K562 (cell line): Measurements from ENCODE around the gene RPLP2. TPM values are rescaled to one million over a fixed set of nuclear protein-coding genes. Genes with fewer than 3 reads are reported as not detected.

Source experiments
- CBX3 ChIP-seq, 2 experiments: IDR thresholded peaks; 1 replicate in 1 of 2; 2 replicates in 1 of 2; pipeline ENCODE4 v1.6.1; 2012; ENCODE audit warnings: inconsistent platforms in 2 of 2, low read length in 2 of 2, borderline replicate concordance in 1 of 2, control low read depth in 1 of 2
- COPS2 ChIP-seq: fragments of 450-650 bp; conservative IDR thresholded peaks from 2 replicates; pipeline ENCODE4 v1.6.1; 2016; ENCODE audit warnings: mild to moderate bottlenecking, moderate library complexity
- ESRRA ChIP-seq: fragments of 450-650 bp; IDR thresholded peaks from 2 replicates; pipeline ENCODE4 v1.6.1; 2014; ENCODE audit warnings: low read depth, mild to moderate bottlenecking, moderate library complexity, borderline replicate concordance
- FOXA3 ChIP-seq, 2 experiments: fragments of 450-650 bp in 1 of 2; sonication (generic) in 1 of 2; formaldehyde crosslinking; IDR thresholded peaks in 1 of 2; conservative IDR thresholded peaks in 1 of 2; 2 replicates each; pipeline versions ENCODE4 v1.4.0 to v1.8.0; 2020 to 2022; ENCODE audit warnings: mild to moderate bottlenecking in 2 of 2, missing genetic modification reagents in 1 of 2
- HSF4 ChIP-seq: fragments of 250-450 bp; sonication (Bioruptor Pico); IDR thresholded peaks from 2 replicates; pipeline ENCODE4 v2.1.2; 2022; ENCODE audit warnings: mild to moderate bottlenecking, moderate library complexity, borderline replicate concordance
- MCM7 ChIP-seq, 2 experiments: fragments of 450-650 bp; IDR thresholded peaks; 2 replicates each; pipeline ENCODE4 v1.6.1; 2016 to 2018
- RCOR1 ChIP-seq, 2 experiments: IDR thresholded peaks; 2 replicates each; pipeline ENCODE4 v1.6.1; 2012; ENCODE audit warnings: low read depth in 2 of 2, low read length in 2 of 2, borderline replicate concordance in 1 of 2, improper control_type of control experiment in 1 of 2
- RFX5 ChIP-seq: IDR thresholded peaks from 2 replicates; pipeline ENCODE4 v1.6.1; 2011; ENCODE audit warnings: low read depth, mild to moderate bottlenecking, improper control_type of control experiment, low read length
- TAL1 ChIP-seq: fragments of 450-650 bp; IDR thresholded peaks from 2 replicates; pipeline ENCODE4 v1.6.1; 2016; ENCODE audit warnings: mild to moderate bottlenecking
- TGIF2 ChIP-seq: sonication (generic); formaldehyde crosslinking; IDR thresholded peaks from 2 replicates; pipeline ENCODE4 v1.8.1; 2022; ENCODE audit warnings: mild to moderate bottlenecking, missing genetic modification reagents, moderate library complexity
- THRB ChIP-seq: fragments of 450-650 bp; formaldehyde crosslinking; conservative IDR thresholded peaks from 2 replicates; pipeline ENCODE4 v1.4.0; 2022; ENCODE audit warnings: mild to moderate bottlenecking, missing genetic modification characterization
- ZNF146 ChIP-seq: IDR thresholded peaks from one replicate; pipeline ENCODE4 v1.6.1; 2018; ENCODE audit warnings: missing compliant biosample characterization; ENCODE audit not compliant: unreplicated experiment
- ZNF668 ChIP-seq: fragments of 250-450 bp; sonication (Bioruptor Pico); IDR thresholded peaks from 2 replicates; pipeline ENCODE4 v1.8.0; 2022; ENCODE audit warnings: mild to moderate bottlenecking, inconsistent platforms
- ZNF695 ChIP-seq: fragments of 450-650 bp; formaldehyde crosslinking; IDR thresholded peaks from 2 replicates; pipeline ENCODE4 v1.4.0; 2020; ENCODE audit warnings: mild to moderate bottlenecking, moderate library complexity
- polyA plus RNA-seq, 8 experiments: library from polyadenylated mRNA; depleted of rRNA in 4 of 8; stranded (reverse) in 5 of 8; unstranded in 3 of 8; fragments of >200 nt; fragmentation: Nextera tagmentation in 2 of 8; fragmentation: Illumina TruSeq in 1 of 8; extraction: Ambion mirVana in 2 of 8; extraction: Trizol in 1 of 8; gene quantifications; 2 replicates each; pipeline versions ENCODE4 v1.2.1 to v1.2.3, GENCODE V29; 2011 to 2014; ENCODE audit warnings: inconsistent platforms in 1 of 8, missing spikeins in 1 of 8
- total RNA-seq, 7 experiments: library from RNA; depleted of rRNA in 6 of 7; stranded (reverse); fragments of >200 nt in 6 of 7; fragmentation: Illumina TruSeq in 2 of 7; extraction: Trizol in 2 of 7; gene quantifications; 2 replicates each; pipeline versions ENCODE4 v1.2.1 to v1.2.3, GENCODE V29; 2011 to 2021; ENCODE audit warnings: low replicate concordance in 1 of 7
- TF ChIP-seq, protein P1 (sequence below): sonication (generic); formaldehyde crosslinking; IDR thresholded peaks from 2 replicates; pipeline ENCODE4 v1.8.0; 2022; ENCODE audit warnings: mild to moderate bottlenecking, missing genetic modification reagents
- TF ChIP-seq, protein P2 (sequence below): sonication (generic); formaldehyde crosslinking; IDR thresholded peaks from 2 replicates; pipeline ENCODE4 v1.8.0; 2022; ENCODE audit warnings: missing genetic modification reagents, mild to moderate bottlenecking, moderate library complexity, borderline replicate concordance
- TF ChIP-seq, protein P3 (sequence below): fragments of 450-650 bp; IDR thresholded peaks from 2 replicates; pipeline ENCODE4 v1.6.1; 2016
- TF ChIP-seq, protein P4 (sequence below): sonication (generic); formaldehyde crosslinking; IDR thresholded peaks from 2 replicates; pipeline ENCODE4 v1.8.0; 2022; ENCODE audit warnings: mild to moderate bottlenecking, missing genetic modification reagents

Gene RPLP2
- total and polyA plus RNA-seq, 9 of the 15 experiments (the other 6 are each of a cell fraction or from before 2014, with no cell fraction given) = 528 to 3,807 (median 1,633) TPM

DNA sequence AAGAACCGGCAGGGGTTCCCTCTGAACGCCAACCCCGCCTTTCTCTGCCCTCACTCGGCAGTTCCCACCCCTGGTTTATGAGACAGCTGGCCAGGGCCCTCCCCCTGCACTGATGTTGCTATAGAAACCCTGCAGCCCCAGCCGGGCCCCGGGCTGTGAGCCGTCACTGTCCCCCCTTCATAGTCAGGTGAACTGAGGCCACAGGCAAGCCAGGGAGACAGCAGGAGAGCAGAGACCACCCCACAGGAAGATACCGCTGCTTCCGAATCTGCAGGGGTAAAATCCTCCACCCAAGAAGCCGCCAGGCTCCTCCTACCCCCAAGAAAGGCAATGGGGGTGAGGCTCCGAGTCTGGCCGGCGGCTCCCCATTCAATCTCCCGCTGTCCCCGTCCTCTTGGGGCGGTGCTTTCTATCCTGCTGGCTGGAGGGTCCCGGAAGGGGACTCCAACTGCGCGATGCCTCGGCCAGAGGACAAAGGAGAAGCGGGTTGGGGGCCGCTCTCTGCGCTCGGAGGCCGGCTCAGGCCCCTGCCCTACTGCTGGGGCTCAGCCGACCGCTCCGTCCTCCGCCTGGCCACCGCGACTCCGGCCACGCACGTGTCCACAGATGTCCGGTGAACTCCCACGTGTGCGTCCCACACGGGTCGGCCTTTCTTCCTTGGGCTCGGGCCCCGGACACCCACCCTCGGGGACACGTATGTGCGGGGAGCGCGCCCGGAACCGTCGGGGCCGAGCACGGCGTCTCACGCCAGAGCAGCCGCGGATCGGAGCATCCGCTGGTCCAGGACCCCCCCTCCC lies 12.3 kb upstream of the RPLP2 start (continued):
- TF ChIP-seq THRB (CRISPR knock-in tag) = no peak
- TF ChIP-seq RFX5 = no peak
- TF ChIP-seq FOXA3 (CRISPR knock-in tag; conservative IDR thresholded peaks at IDR 0.05 in 1 of 2, IDR thresholded peaks at IDR 0.05 in 1 of 2) = peak in 1 of 2 experiments; percentile 78; a peak in 2 of 4 replicates
- no peak for TF ChIP-seq ESRRA
- TF ChIP-seq ZNF695 (CRISPR knock-in tag) = no peak
- TF ChIP-seq COPS2 = no peak
- no peak for TF ChIP-seq CBX3 (IDR thresholded peaks at IDR 0.05; ENCODE audit: borderline replicate concordance in 1 of 2, low read length in 2 of 2)
- no peak for TF ChIP-seq MCM7 (IDR thresholded peaks at IDR 0.05)
- TF ChIP-seq, protein P1, sequence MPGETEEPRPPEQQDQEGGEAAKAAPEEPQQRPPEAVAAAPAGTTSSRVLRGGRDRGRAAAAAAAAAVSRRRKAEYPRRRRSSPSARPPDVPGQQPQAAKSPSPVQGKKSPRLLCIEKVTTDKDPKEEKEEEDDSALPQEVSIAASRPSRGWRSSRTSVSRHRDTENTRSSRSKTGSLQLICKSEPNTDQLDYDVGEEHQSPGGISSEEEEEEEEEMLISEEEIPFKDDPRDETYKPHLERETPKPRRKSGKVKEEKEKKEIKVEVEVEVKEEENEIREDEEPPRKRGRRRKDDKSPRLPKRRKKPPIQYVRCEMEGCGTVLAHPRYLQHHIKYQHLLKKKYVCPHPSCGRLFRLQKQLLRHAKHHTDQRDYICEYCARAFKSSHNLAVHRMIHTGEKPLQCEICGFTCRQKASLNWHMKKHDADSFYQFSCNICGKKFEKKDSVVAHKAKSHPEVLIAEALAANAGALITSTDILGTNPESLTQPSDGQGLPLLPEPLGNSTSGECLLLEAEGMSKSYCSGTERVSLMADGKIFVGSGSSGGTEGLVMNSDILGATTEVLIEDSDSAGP (CRISPR knock-in tag) = no peak
- no peak for TF ChIP-seq TAL1
- no peak for TF ChIP-seq ZNF146 (CRISPR knock-in tag)
- TF ChIP-seq, protein P2, sequence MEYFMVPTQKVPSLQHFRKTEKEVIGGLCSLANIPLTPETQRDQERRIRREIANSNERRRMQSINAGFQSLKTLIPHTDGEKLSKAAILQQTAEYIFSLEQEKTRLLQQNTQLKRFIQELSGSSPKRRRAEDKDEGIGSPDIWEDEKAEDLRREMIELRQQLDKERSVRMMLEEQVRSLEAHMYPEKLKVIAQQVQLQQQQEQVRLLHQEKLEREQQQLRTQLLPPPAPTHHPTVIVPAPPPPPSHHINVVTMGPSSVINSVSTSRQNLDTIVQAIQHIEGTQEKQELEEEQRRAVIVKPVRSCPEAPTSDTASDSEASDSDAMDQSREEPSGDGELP = peak; percentile 95
- TF ChIP-seq, protein P3, sequence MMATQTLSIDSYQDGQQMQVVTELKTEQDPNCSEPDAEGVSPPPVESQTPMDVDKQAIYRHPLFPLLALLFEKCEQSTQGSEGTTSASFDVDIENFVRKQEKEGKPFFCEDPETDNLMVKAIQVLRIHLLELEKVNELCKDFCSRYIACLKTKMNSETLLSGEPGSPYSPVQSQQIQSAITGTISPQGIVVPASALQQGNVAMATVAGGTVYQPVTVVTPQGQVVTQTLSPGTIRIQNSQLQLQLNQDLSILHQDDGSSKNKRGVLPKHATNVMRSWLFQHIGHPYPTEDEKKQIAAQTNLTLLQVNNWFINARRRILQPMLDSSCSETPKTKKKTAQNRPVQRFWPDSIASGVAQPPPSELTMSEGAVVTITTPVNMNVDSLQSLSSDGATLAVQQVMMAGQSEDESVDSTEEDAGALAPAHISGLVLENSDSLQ = peak; percentile 46
- TF ChIP-seq RCOR1 (IDR thresholded peaks at IDR 0.05; ENCODE audit: borderline replicate concordance in 1 of 2, low read depth in 2 of 2, low read length in 2 of 2) = no peak
- no peak for TF ChIP-seq TGIF2 (CRISPR knock-in tag)
- no peak for TF ChIP-seq HSF4
- TF ChIP-seq ZNF668 (CRISPR knock-in tag) = no peak
- TF ChIP-seq, protein P4, sequence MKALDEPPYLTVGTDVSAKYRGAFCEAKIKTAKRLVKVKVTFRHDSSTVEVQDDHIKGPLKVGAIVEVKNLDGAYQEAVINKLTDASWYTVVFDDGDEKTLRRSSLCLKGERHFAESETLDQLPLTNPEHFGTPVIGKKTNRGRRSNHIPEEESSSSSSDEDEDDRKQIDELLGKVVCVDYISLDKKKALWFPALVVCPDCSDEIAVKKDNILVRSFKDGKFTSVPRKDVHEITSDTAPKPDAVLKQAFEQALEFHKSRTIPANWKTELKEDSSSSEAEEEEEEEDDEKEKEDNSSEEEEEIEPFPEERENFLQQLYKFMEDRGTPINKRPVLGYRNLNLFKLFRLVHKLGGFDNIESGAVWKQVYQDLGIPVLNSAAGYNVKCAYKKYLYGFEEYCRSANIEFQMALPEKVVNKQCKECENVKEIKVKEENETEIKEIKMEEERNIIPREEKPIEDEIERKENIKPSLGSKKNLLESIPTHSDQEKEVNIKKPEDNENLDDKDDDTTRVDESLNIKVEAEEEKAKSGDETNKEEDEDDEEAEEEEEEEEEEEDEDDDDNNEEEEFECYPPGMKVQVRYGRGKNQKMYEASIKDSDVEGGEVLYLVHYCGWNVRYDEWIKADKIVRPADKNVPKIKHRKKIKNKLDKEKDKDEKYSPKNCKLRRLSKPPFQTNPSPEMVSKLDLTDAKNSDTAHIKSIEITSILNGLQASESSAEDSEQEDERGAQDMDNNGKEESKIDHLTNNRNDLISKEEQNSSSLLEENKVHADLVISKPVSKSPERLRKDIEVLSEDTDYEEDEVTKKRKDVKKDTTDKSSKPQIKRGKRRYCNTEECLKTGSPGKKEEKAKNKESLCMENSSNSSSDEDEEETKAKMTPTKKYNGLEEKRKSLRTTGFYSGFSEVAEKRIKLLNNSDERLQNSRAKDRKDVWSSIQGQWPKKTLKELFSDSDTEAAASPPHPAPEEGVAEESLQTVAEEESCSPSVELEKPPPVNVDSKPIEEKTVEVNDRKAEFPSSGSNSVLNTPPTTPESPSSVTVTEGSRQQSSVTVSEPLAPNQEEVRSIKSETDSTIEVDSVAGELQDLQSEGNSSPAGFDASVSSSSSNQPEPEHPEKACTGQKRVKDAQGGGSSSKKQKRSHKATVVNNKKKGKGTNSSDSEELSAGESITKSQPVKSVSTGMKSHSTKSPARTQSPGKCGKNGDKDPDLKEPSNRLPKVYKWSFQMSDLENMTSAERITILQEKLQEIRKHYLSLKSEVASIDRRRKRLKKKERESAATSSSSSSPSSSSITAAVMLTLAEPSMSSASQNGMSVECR (CRISPR knock-in tag) = peak; percentile 96
